Fibroblast of peridontal ligament (primary cell): ENCODE results near the gene MVB12B.

Experiments
- DNase-seq: peaks from one replicate; pipeline ENCODE4 v3.0.0-alpha.2; 2010; ENCODE audit errors: extremely low read depth

MVB12B gene

DNA sequence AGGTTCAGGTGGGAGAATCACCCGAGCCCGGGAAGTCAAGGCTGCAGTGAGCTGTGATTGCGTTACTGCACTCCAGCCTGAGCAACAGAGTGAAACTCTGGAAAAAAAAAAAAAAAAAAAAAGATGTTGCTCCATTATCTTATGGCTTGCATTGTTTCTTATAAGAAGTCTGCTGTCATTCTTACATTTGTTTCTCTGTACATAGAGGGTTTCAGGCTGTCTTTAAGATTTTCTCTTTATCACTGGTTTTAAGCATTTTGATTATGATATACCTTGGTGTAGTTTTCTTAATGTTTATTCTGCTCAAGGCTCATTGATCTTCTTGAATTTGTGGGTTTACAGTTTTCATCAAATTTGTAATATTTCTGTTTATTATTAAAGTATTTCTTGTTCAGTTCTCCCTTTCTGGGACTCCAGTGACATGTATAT lies 35.2 kb downstream of the MVB12B start:
- peak; percentile 4 for DNase-seq

DNA sequence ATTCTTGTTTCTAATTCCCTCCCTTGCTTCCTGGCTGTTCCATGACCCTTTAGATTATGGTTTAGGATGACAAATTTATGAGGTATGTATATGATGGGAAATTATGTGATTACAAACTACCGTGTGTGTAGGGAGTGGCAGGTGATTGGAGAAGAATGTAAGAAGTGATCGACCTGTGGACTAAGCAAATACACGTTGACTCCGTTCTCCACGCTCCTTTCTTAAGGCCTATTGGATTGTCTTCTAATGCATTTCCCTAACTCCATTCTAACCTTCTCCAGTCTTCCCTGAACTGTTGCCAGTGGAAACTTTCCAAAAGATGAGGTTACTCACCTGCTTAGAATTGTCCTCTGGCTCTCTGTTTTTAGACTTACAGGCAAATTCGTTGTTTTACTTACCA lies 36.6 kb downstream of the MVB12B start:
- DNase-seq = no peak

DNA sequence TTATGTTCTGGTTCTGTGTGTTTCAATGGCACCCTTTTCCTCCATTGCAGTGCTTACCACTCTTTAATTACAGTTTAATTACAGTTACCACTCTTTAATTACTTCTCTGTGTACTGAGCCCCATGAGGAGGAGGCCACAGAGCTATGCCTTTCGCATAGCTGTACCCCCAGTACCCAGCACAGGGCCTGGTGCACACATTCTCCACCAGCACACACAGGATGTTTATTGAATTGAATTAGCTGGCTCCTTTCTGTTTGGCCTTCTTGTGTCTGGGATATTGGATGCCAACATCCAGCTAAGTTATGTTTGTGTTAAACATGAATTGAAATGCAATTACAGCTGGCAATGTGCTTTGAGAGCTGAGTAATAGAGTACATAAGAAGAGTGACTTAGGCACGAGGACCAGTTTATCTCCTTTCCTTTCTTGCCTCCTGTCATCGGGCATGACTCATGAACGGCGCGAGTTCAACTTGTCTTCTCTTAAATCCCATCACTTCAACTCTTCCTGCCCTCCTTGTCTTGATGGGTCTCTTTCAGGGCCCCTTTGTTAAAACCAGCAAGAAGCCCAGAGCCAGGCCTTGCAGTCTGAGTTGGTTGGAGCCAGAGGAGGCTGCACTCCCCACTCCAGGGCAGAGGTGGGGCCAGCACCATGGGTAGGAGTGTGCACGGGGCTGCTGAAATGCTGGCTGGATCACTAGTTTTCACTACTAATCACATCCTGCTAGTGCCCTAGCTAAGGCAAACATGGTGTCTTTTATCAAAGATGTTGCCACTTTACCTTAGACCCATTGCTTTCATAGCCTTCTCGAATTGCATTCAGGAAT lies 37.4 kb downstream of the MVB12B start:
- peak; percentile 64 for DNase-seq

DNA sequence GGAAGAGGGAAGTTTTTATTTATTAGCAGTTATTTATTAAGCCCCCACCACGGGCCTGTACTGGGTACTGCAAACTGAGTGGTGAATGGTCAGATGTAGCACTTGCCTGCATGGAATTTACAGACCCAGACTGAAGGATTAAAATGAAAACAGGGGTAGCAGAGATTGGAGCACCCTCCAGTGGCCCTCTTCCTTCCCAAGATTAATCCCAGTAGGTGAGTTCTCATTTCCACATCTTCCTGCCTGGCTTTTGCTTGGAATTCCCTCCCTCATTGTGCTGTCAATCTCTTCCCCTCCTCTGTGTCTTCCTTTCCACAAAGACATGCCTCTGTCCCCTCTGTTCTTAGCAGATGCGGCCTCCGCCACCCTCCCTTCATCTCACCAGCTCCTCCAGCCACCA lies 39.2 kb downstream of the MVB12B start:
- DNase-seq = no peak

DNA sequence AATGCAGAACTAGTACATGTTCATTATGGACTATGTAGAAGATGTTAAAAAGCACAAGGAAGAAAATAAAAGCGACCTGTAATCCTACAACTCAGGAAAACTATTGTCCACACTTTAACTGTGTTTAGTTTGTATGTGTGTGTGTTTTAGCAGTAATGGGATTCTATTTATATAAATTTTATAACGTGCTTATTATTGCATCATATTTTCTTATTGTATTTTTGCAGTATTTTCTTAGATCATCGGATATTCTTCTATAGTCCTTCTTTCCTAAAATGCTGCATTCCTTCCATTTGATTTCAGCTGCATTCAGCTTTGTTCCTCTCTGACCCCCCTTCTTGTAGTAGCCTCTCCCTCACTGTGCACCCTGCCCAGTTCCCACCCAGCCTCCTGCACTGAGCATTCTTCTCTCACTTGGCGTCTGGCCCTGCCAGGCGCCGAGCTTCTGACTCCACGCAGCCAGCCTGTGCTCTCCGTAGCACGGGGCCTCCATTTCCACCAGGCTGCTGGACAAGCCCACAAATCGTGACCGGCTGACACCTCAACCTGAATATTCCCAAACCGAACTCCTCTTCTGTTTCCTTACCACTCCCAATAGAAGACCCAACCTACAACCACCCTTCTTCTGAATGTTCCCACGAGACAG lies 39.9 kb downstream of the MVB12B start:
- no peak for DNase-seq

DNA sequence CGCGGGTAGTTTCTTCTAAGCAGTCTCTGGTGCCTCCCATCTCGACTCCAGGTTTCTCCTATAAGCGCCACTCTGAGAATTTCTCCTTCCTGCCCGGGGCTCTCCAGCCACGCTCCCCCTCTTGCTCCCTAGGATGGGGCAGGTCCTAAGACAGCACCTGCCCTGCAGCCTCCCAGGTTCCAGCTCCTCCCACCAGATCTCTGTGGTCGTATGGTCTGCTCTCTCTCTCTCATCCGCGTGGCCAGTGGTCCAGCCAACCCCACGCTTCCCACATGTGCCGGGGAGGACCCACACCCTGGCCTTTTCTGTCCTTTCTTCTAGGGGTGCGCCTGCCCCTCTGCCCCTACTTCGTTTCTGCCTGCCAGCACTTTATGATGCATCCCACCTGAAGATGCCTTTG lies 40.5 kb downstream of the MVB12B start:
- no peak for DNase-seq

DNA sequence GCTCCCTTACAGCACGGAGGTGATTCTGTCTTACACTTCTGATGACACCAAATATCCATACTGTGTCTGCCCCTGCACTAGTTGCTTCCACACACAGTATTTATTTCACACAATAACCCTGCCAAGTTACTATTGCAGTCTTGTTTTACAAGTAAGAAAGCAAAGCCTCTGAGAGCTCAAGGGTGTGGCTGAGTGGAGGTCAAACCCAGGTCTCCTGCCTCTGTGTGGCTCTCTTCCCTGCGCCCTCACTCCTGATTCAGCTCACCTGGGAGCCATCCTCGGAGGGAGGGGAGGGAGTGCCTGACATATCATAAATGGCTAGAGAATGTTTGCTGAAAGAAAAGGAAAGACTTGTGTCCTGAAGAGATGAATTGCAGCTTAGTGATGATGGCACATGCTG lies 41.0 kb downstream of the MVB12B start:
- DNase-seq = no peak

DNA sequence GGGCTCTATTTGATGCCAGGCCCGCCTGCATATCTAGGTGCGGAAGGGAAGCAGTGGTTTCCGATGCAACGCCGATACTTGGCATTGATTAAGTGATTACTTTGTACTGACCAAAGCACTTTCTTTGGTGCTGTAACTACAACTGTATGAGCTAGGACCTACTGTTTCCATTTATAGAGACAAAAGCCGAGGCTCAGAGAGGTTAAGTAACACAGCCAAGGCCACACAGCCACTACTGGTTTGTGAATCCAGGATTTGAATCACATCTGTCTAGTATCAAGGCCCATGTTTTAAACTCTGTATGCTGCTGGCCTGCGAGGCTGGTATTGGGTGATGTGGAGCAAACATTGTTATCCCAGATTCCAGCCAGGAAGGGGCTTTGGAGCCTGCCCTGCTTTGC lies 41.4 kb downstream of the MVB12B start:
- no peak for DNase-seq

DNA sequence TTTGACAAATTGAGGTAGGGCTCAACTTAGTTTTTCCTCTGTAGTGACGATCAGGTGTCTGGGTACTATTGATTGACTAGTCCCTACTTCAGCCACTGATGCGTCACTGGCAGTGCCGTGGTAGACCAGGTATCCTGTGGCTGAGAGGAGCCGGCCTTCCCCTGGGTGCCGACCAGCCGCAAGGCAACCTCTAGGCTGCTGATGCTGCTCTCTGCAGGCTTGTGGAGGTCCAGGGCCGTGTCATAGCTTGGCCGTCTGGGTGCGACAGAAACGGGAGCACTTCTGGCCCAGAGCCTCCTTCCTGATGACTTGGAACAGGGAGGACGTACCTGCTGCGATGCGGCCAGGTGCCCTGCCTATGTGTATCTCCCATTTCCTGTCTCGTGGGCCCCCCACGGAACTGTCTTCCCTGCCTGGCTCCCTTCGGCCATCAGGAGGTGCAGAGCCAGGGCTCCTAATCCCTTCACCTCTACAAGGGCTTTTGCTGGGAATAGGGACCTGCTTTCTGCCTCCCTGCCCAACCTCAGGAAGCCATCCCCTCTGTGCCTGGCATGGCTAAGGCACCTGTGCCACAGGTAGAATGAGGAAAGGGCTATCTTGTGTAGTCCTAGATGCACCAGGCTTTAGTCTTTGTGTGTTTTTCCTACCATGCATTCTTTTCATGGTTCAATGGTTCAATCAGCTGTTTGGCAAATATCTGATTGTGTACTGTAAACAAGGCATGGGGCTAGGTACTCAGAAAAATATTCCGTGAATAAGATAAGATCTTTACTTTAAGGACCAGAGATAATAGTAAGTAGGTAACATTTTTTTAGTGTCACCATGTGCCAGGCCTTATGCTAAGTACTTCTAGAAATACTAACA lies 44.6 kb downstream of the MVB12B start:
- DNase-seq = no peak

DNA sequence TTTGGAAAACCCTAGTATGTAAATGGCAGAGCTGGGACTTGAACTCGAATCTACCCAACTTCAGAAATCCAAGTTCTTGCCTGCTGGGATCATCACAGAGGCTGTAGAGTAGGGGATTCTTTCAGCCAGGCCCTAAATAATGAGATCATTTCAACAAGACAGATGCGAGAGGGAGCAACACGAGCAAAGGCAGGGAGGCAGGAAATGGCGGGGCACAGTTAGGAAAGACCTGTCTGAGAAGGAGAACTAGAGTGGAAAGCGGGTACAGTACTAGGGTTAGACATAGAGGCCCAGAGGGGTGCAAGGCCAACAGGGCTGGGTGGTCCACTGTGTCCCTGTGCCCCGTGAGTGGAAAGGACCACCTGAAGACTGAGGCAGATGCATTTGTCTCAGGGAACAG lies 46.1 kb downstream of the MVB12B start:
- no peak for DNase-seq

DNA sequence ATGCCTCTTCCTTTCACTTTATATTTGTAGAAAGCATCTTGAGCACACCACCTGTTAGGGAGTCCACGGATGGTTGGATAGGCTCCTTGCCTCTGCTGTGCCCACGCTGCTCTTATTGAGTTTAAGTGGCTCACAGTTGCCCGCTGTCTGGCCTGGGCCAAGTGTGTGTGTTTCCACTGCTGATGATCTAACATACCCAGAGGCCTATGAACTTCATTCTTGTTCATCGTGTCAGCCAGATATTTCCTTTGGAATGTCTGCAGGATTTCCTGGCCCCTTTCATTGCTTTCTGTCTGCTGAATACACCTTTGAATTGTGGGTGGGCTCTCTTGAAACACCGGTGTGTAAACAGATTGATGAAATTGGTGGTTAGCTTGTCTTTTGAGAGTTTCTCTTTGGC lies 46.6 kb downstream of the MVB12B start:
- DNase-seq = no peak

DNA sequence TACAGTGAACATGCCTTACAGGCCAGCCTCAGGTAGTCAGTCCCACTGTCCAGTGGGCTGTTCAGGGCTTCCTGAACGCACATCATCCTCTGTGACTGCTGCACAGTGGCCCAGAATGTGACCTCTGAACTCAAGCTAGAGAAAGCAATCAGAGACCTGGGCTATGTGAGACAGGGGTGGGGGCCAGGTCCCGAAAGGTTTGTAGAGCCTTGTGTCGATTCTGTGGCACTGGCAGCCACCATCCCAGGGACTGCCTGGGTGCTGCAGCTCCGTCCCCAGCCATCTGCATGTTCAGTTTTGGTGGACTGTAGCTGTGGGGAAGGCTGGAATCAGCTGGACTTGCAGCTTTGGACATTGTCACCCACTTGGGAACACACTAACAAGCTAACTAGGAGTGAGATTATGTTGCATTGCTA lies 47.7 kb downstream of the MVB12B start:
- DNase-seq = no peak

DNA sequence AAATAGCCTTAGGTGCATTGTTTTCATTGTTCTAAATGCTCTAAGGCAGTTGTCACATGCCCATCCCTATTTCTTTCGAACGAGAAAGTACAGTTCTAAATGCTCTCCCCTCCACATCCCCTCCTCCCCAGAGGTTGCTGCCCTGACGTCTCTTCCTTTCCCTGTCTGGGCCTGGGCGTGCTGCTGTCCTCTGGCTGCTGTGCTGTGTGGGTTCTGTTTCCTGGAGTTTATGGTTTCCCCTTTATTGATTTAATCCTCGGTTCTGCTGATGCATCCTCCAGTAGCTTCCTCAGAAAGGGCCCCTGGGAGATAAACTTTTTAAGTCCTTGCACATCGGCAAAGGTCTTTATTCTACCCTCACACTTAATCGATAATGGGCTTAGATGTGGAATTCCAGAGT lies 48.8 kb downstream of the MVB12B start:
- peak; percentile 18 for DNase-seq

DNA sequence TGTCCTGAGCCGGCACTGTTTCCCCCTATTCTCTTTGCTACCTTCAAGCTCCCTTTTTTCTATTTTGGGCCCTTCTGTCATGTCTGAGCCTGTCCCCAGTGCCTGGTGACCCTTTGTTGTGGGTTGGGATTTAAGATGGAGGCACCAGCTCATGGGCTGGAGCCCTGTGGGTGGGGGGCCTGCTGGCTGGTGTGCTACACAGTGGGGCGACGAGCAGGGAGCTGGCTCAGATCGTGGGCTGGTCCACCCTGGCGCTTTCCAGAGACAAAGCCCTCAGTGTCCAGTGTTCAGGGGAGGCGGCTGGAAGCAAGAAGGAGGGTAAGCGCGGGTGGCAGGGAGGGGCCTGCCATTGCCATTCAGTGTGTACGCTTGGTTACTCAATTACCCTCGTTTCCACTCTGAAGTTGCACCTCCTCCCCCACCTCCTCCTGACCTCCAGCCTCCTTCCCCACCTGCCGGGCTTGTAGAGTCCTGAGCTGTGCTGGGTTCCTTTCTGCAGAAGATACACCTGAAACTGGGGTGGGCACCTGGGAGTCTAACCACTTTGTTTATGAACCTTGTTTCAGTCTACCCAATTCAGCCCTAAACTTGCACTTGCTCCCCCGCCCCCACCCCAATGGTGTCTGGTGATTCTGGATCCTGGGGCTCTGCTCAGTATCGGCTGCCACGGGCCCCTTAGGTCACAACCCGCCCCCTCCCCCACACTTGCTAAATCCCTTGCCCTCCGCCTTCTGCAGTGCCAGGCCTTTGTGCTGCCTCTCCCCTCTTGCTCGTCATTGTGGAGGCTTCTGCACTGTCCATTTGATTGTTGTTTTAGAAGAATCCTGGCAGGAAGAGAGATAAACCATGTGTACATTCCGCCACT lies 49.9 kb downstream of the MVB12B start:
- no peak for DNase-seq

DNA sequence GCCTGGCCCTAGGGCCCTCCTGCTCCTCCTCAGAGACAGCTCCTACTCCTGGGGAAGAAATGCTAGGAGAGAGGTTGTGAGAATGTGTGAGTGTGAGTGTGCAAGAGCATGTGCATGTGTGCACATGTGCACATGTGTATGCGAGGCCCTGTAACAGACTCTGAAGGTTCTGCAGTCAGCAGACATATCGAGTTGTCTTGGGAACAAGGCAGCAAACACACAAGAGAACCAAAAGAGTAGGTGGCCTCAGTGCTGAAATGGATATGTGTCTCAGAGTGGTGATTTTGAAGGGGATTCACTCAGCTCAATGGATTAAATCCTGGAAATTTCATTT lies 50.5 kb downstream of the MVB12B start:
- no peak for DNase-seq

DNA sequence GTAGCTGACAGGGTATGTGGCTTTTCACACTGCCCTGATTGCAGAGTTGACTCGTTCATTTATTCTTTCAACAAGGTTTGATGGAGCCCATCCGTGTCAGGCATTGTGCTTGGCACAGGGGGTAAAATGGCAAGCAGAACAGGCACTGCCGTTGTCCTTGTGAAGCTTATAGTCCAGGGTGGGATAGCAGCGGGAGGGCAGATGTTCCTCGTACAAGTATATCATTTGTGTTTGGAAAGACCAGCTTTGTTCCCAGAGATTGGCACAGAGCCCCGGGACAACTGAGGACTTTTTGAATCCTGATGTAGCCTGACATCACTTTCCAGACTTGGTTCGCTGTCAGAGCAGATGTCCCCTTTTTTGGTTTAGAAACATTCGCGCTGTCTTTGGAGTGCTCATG lies 50.9 kb downstream of the MVB12B start:
- DNase-seq = no peak

DNA sequence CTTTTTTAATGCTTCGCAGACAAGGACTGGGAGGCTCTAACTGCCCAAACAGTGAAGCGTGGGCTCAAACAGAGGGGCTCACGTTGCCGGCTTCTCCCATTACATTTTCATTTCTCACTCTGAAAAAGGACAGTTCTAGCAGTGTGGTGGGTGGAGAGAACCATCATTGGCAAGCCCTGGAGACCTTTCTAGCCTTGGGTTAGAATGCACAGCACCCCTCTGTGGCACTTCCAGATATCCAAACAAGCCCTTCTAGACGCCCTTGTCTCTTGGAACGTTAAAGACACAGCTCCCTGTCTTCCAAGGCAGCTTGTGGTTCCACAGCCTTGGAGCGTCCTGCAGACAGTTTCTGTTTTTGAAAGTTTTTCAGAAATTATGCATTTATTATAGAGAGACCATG lies 52.1 kb downstream of the MVB12B start:
- DNase-seq = no peak

DNA sequence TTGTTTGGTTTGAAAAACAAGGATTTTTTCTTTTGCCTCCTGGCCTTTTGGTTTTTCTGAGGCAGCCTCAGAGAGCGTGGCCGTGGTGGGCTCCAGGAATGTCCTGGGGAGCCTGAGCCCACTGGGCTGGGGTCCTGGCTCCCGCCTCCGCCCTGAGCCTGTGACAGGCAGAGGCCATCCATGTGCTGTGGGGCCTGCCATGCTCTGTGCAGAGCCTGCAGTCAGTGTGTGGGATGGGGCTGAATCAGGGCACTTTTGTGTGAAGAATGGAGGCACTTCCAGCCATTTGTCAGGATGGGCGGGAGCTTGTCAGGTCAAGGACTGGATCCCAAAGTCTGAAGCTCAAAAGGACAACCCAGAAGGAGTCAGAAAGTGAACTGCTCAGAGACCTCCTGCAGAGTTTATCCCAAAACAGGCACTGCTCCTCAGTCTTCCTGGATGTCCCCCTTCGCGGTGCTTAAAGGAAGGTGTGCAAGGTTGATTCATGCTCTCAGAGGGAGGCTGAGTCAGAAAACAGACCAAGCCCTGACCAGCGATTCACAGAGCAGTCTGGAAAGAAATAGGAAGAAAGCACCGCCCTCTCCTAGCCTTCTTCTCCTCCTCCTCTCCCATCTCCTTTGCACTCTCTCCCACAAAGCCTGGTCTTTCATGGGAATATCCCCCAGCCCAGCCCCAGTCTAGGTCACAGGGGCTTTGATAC lies 53.2 kb downstream of the MVB12B start:
- DNase-seq = no peak

DNA sequence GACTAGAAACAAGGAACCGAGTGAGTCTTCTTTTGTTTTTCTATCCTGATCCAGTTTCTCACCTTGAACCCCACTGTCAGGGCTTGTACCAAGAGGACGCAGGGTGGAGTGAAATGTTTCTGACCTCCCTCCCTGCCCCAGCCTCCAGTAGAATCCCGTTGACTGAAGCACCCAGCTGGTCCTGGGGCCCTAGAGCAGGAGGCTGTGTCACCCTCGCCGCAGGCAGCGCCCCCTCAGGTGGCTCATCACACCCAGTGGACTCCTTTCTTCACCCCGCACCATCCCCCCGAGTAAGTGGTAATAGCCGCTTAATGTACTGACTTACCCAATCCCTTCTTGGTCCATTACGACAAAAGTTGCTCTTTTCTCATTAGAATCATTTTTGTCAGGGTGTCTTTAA lies 53.8 kb downstream of the MVB12B start:
- DNase-seq = no peak

DNA sequence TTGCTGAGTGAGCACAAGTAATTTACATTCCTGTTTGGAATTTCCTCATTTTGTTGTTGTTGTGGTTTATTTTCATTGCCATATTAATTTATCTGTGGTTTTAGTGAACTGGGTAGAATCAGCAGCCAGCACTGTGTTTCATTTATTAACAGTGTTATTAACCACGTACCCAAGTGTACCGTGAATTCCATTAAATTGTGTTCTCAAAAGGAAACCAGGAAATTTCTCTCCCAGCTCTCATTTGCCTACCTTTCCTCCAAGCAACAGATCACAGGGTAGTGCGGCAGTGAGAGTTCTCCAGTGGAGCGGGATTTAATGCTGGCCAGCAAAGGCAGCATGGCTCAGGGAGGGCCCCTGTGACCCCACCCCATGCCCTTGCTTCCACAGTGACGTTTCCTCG lies 54.6 kb downstream of the MVB12B start:
- no peak for DNase-seq

DNA sequence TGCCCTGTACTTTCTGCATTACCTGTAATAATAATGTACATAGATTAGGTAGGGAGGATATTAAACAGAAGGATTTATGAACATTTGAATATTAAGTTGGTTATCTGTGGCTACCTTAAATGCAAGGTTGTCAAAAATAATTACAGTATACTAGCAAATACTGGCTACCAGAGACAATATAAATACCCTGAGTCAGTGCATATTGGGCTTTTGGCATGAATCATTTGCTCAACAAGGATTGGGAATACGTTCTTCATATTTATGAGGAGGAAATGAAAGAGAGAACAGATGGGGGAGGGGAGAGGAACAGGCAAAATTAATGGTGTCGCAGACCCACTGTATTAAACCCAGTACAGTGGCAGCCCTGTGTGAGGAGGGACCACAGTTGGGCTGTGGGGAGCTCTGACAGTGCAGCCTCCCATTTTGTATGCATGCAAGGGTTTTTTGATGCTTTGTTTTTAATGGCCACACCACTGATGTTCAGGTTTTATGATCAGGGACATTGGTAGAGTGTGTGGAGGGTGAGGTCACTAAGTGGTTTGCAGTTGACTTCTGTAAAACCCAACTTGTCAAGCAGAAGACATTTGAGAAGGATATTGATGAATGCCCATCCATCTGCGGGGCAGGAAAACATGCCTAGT lies 56.9 kb downstream of the MVB12B start:
- DNase-seq = no peak
